OCI-LY3 (cell line): ENCODE results near the gene P4HB.

Experiments used
- H2AFZ ChIP-seq: fragments of 200-600, 300-600 bp; shearing (Covaris generic); 2 replicates; pipeline ENCODE4 v1.6.0; 2014; ENCODE audit warnings: antibody characterized with exemption, low read depth, low read length
- H3K27ac ChIP-seq: fragments of 200-600, 300-600 bp; sonication (generic); 2 replicates; pipeline ENCODE4 v1.5.1; 2014; ENCODE audit warnings: mild to moderate bottlenecking, low read length, moderate library complexity, mixed read lengths
- H3K27me3 ChIP-seq: fragments of 200-600, 300-600 bp; sonication (generic); 2 replicates; pipeline ENCODE4 v1.6.1; 2014; ENCODE audit warnings: low read depth, low read length, mixed read lengths
- H3K36me3 ChIP-seq: fragments of 200-600, 300-600 bp; sonication (generic); replicated peaks from 2 replicates; pipeline ENCODE3; 2014; ENCODE audit warnings: low read depth, low read length, mixed read lengths
- H3K4me1 ChIP-seq: fragments of 300-600, 200-600 bp; sonication (generic); 2 replicates; pipeline ENCODE4 v1.6.1; 2014; ENCODE audit warnings: low read length, mixed read lengths
- H3K4me2 ChIP-seq: fragments of 200-600, 300-600 bp; sonication (generic); 2 replicates; pipeline ENCODE4 v1.6.1; 2014; ENCODE audit warnings: low read length, mixed read lengths
- H3K4me3 ChIP-seq: fragments of 300-600, 200-600 bp; sonication (generic); 2 replicates; pipeline ENCODE4 v1.5.1; 2014; ENCODE audit warnings: antibody characterized with exemption, mild to moderate bottlenecking, low read length, moderate library complexity
- H3K79me2 ChIP-seq: fragments of 300-600, 200-600 bp; shearing (Covaris generic); 2 replicates; pipeline ENCODE4 v1.6.1; 2014; ENCODE audit warnings: mild to moderate bottlenecking, low read length, mixed read lengths
- H3K9ac ChIP-seq: fragments of 300-600, 200-600 bp; shearing (Covaris generic); 2 replicates; pipeline ENCODE4 v1.6.0; 2014; ENCODE audit warnings: mild to moderate bottlenecking, low read length, moderate library complexity
- H3K9me3 ChIP-seq: fragments of 200-600, 300-600 bp; shearing (Covaris generic); 2 replicates; pipeline ENCODE4 v1.6.1; 2014; ENCODE audit warnings: low read length, mixed read lengths; ENCODE audit not compliant: insufficient read depth
- H4K20me1 ChIP-seq: fragments of 200-600, 300-600 bp; sonication (generic); 2 replicates; pipeline ENCODE4 v1.6.1; 2016; ENCODE audit warnings: low read length, mixed read lengths; ENCODE audit not compliant: insufficient read depth
- EZH2phosphoT487 ChIP-seq: fragments of 200-600 bp; shearing (Covaris generic); IDR thresholded peaks from 2 replicates; pipeline ENCODE4 v1.6.1; 2018; ENCODE audit warnings: antibody characterized with exemption, mixed run types, low read depth
- TF ChIP-seq, protein P1 (sequence below): fragments of 200-600, 300-600 bp; sonication (generic); IDR thresholded peaks from 2 replicates; pipeline ENCODE4 v1.5.1; 2014; ENCODE audit warnings: antibody characterized with exemption, low read length, low read depth

P4HB gene

DNA sequence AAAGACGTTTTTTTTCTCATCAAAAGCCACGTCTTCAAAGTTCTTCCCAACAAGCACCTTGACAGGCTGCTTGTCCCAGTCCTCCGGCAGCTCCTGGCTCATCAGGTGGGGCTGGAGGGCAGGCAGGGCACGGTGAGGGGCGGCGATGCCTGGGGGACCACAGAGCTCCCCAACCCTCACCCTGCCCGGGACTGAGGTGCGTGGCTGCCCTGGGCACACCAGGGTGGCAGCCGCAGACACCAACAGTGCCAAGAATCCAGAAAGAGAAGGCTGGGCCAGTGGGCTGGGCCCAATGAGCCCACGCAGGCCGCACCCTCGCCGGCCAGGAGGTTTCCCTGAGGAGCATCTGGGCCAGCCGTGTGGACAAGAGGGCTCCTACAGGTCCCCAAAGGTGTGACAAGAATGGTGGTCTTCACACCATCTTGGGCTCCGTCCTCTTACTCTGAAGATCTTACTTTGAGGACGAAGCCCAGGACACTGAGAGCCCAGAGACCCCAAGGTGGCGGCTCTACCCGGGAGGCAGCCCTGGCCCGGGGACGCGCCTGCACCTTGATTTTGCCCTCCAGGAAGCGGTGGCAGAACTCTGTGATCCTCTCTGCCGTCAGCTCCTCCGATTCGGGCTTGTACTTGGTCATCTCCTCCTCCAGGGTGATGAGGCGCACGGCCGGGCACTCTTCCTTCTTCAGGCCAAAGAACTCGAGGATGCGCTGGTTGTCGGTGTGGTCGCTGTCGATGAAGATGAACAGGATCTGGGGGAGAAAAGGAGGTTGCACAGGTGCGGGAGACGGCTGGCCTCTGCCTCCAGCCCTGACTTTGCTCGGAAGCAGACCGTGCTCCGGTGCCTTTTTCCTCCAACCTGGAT, 14.2 kb downstream of the P4HB start:
- H3K27ac ChIP-seq, result no peak overlapping the region
- H3K9ac ChIP-seq, result no peak overlapping the region
- H4K20me1 ChIP-seq, result 0 out of 2 replicates have a peak, but pooled peaks cover 14% of the 10 kb centered on the region
- H3K4me3 ChIP-seq, result no peak overlapping the region
- H3K79me2 ChIP-seq, result peaks cover under 1% of the 10 kb centered on the region; the same call in 1 of the 2 replicates
- no peaks in the 10 kb centered on the region for H3K4me1 ChIP-seq
- no peaks in the 10 kb centered on the region for H3K27me3 ChIP-seq
- no peak overlapping the region for H2AFZ ChIP-seq
- H3K9me3 ChIP-seq, result no peaks in the 10 kb centered on the region
- TF ChIP-seq, protein P1, sequence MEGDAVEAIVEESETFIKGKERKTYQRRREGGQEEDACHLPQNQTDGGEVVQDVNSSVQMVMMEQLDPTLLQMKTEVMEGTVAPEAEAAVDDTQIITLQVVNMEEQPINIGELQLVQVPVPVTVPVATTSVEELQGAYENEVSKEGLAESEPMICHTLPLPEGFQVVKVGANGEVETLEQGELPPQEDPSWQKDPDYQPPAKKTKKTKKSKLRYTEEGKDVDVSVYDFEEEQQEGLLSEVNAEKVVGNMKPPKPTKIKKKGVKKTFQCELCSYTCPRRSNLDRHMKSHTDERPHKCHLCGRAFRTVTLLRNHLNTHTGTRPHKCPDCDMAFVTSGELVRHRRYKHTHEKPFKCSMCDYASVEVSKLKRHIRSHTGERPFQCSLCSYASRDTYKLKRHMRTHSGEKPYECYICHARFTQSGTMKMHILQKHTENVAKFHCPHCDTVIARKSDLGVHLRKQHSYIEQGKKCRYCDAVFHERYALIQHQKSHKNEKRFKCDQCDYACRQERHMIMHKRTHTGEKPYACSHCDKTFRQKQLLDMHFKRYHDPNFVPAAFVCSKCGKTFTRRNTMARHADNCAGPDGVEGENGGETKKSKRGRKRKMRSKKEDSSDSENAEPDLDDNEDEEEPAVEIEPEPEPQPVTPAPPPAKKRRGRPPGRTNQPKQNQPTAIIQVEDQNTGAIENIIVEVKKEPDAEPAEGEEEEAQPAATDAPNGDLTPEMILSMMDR, result no peak
- no peak for TF ChIP-seq EZH2phosphoT487
- H3K4me2 ChIP-seq, result no peak overlapping the region
- H3K36me3 ChIP-seq, result peaks cover 49% of the 10 kb centered on the region

DNA sequence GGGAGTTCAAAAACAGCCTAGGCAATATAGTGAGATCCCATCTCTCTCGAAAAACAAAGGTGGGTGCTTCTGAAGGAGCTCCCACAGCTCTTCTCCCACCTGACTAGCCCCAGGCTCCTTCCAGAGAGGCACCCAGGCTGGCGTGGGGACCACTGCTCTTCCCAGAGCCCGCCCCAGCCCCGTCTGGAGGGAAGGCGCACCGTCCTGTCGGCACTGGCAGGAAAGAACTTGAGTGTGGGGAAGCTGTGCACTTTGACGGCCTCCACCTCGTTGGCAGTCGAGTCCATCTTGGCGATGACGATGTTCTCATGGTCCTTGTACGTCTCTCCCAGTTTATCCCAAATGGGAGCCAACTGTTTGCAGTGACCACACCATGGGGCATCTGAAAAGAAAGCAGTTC, 15.0 kb downstream of the P4HB start:
- Histone ChIP-seq H3K9ac (no peak overlapping the region), H3K4me2 (no peak overlapping the region), H3K36me3 (peaks cover 48% of the 10 kb centered on the region), H3K27ac (no peak overlapping the region), H3K4me1 (no peaks in the 10 kb centered on the region), H3K79me2 (no peaks in the 10 kb centered on the region), H3K27me3 (no peaks in the 10 kb centered on the region), H4K20me1 (0 out of 2 replicates have a peak, but pooled peaks cover 14% of the 10 kb centered on the region), H2AFZ (no peak overlapping the region), H3K9me3 (no peaks in the 10 kb centered on the region), H3K4me3 (no peak overlapping the region)
- TF ChIP-seq, protein P1, result no peak
- no peak for TF ChIP-seq EZH2phosphoT487

DNA sequence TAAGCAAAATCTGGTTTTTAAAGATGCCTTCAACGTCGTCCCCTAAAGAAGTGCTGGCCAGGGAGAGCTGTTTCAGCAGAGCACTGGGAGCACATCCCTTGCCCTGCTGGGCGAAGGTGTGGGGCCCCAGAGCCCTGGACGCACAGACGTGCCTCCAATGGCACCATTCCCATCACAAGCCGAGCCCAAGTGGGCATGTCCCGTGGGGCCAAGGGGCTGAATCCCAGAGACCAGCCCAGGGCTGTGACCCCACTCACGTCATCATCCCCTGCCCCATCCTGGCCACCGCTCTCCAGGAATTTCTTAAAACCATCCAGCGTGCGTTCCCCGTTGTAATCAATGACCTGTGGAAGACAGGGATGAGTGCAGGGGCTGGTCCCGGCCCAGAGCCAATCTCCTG, 15.4 kb downstream of the P4HB start:
- no peaks in the 10 kb centered on the region for H3K27me3 ChIP-seq
- no peaks in the 10 kb centered on the region for H3K4me1 ChIP-seq
- no peaks in the 10 kb centered on the region for H3K9me3 ChIP-seq
- 0 out of 2 replicates have a peak, but pooled peaks cover 14% of the 10 kb centered on the region for H4K20me1 ChIP-seq
- no peaks in the 10 kb centered on the region for H3K79me2 ChIP-seq
- no peak overlapping the region for H3K4me2 ChIP-seq
- no peak for TF ChIP-seq EZH2phosphoT487
- TF ChIP-seq, protein P1, result no peak
- no peak overlapping the region for H3K27ac ChIP-seq
- H3K4me3 ChIP-seq, result no peak overlapping the region
- no peak overlapping the region for H2AFZ ChIP-seq
- no peak overlapping the region for H3K9ac ChIP-seq
- H3K36me3 ChIP-seq, result peaks cover 48% of the 10 kb centered on the region

DNA sequence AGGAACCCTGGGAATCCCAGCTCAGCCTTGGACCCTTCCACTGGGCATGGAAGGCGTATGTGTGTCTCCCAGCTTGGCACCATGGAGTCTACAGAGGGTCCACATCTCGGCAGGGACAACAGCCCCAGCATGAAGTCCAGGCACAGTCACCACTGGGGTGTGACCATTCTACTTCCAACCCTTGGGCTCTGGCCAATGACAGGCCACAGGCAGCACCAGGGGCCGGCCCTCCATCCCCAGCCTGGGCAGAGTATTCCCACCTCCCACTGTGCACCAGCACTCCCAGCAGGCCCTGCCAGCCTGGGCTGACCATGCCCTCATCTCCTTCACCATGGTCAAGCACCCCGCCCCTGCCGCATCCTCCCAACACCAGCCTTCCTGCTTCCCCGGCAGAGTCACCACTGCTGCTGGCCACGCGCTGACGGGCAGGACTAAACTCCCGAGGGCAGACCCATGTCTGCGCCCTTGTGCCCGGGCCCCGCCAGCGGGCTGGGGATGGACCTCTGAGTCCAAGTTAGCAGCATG, 15.9 kb downstream of the P4HB start:
- Histone ChIP-seq H4K20me1 (0 out of 2 replicates have a peak, but pooled peaks cover 14% of the 10 kb centered on the region), H3K27ac (no peak overlapping the region), H3K79me2 (no peaks in the 10 kb centered on the region), H3K36me3 (peaks cover 48% of the 10 kb centered on the region), H2AFZ (no peak overlapping the region), H3K9ac (no peak overlapping the region), H3K4me2 (no peak overlapping the region), H3K27me3 (no peaks in the 10 kb centered on the region), H3K9me3 (no peaks in the 10 kb centered on the region), H3K4me1 (no peaks in the 10 kb centered on the region), H3K4me3 (no peak overlapping the region)
- no peak for TF ChIP-seq EZH2phosphoT487
- TF ChIP-seq, protein P1, result no peak
